CD14-positive monocyte (primary cell): ENCODE results near the gene PIK3AP1. TPM values are rescaled to one million over a fixed set of nuclear protein-coding genes. Genes with fewer than 3 reads are reported as not detected.

Source experiments
- DNase-seq, 3 donors: peaks; one replicate each; pipeline ENCODE4 v3.0.0-alpha.2; 2011 to 2022
- H2AFZ ChIP-seq: 2 replicates; pipeline ENCODE4 v1.6.0; 2012; ENCODE audit warnings: mild to moderate bottlenecking, low read depth, low read length, inconsistent platforms; ENCODE audit not compliant: insufficient read depth, poor library complexity, severe bottlenecking
- H3K27ac ChIP-seq, 2 donors: 1 replicate in 1 of 2; 2 replicates in 1 of 2; pipeline ENCODE4 v1.5.1; 2012 to 2013; ENCODE audit warnings: low read length in 2 of 2, control low read depth in 1 of 2, inconsistent platforms in 1 of 2, low read depth in 1 of 2, mild to moderate bottlenecking in 1 of 2
- H3K27me3 ChIP-seq, 2 donors: one replicate each; pipeline versions ENCODE4 v1.6.0 to v1.6.1; 2011 to 2013; ENCODE audit warnings: low read length in 2 of 2; ENCODE audit not compliant: control insufficient read depth in 2 of 2, insufficient read depth in 2 of 2
- H3K36me3 ChIP-seq, 2 donors: replicated peaks in 1 of 2; 1 replicate in 1 of 2; 2 replicates in 1 of 2; pipeline versions ENCODE4 v1.5.1 to v1.6.1; 2012 to 2013; ENCODE audit warnings: low read length in 2 of 2, control low read depth in 1 of 2, inconsistent platforms in 1 of 2, mild to moderate bottlenecking in 1 of 2; ENCODE audit not compliant: insufficient read depth in 2 of 2, control insufficient read depth in 1 of 2
- H3K4me1 ChIP-seq, 2 donors: 1 replicate in 1 of 2; 2 replicates in 1 of 2; pipeline versions ENCODE4 v1.5.1 to v1.6.1; 2012 to 2013; ENCODE audit warnings: low read length in 2 of 2, control low read depth in 1 of 2, inconsistent platforms in 1 of 2, mild to moderate bottlenecking in 1 of 2, moderate library complexity in 1 of 2; ENCODE audit not compliant: insufficient read depth in 2 of 2, control insufficient read depth in 1 of 2
- H3K4me2 ChIP-seq: replicated peaks from 2 replicates; pipeline ENCODE3; 2012; ENCODE audit warnings: low read length, moderate library complexity, mild to moderate bottlenecking; ENCODE audit not compliant: poor library complexity, severe bottlenecking; ENCODE audit errors: extremely low read depth
- H3K4me3 ChIP-seq, 3 experiments: fragments of 200-600 bp in 1 of 3; sonication (generic) in 1 of 3; replicated peaks in 1 of 3; 1 replicate in 2 of 3; 2 replicates in 1 of 3; pipeline ENCODE4 v1.5.1; 2011 to 2013; ENCODE audit warnings: low read length in 3 of 3, mild to moderate bottlenecking in 3 of 3, control low read depth in 2 of 3, low read depth in 2 of 3, inconsistent platforms in 1 of 3, moderate library complexity in 1 of 3
- H3K79me2 ChIP-seq: 2 replicates; pipeline ENCODE4 v1.6.0; 2012; ENCODE audit warnings: mild to moderate bottlenecking, control low read depth, inconsistent platforms, low read length, moderate library complexity; ENCODE audit not compliant: insufficient read depth
- H3K9ac ChIP-seq: 2 replicates; pipeline ENCODE4 v1.6.0; 2017; ENCODE audit warnings: low read length, mild to moderate bottlenecking; ENCODE audit not compliant: insufficient read depth, poor library complexity, severe bottlenecking
- H3K9me3 ChIP-seq, 2 donors: replicated peaks in 1 of 2; 1 replicate in 1 of 2; 2 replicates in 1 of 2; pipeline versions ENCODE4 v1.5.1 to v1.6.1; 2012 to 2013; ENCODE audit warnings: low read length in 2 of 2, control low read depth in 1 of 2; ENCODE audit not compliant: control insufficient read depth in 1 of 2, insufficient read depth in 1 of 2
- H4K20me1 ChIP-seq: 2 replicates; pipeline ENCODE4 v1.6.0; 2012; ENCODE audit warnings: mild to moderate bottlenecking, low read length, control low read depth, moderate library complexity; ENCODE audit not compliant: insufficient read depth
- H3K27ac Mint-ChIP-seq, 7 donors: one replicate each; pipeline ENCODE4 v1.8.0; 2020; ENCODE audit warnings: mild to moderate bottlenecking in 7 of 7, mixed read lengths in 7 of 7, moderate library complexity in 6 of 7, inconsistent platforms in 2 of 7
- H3K27me3 Mint-ChIP-seq, 3 donors: one replicate each; pipeline ENCODE4 v1.8.0; 2021 to 2022; ENCODE audit warnings: low read depth in 3 of 3, mild to moderate bottlenecking in 3 of 3, mixed read lengths in 3 of 3, moderate library complexity in 3 of 3, inconsistent platforms in 1 of 3
- H3K36me3 Mint-ChIP-seq, 2 donors: one replicate each; pipeline ENCODE4 v1.8.0; 2020; ENCODE audit warnings: mixed read lengths in 2 of 2, inconsistent platforms in 1 of 2, mild to moderate bottlenecking in 1 of 2
- H3K4me1 Mint-ChIP-seq: one replicate; pipeline ENCODE4 v1.8.0; 2020; ENCODE audit warnings: mild to moderate bottlenecking, mixed read lengths
- H3K4me3 Mint-ChIP-seq, 2 donors: one replicate each; pipeline ENCODE4 v1.8.0; 2020; ENCODE audit warnings: mild to moderate bottlenecking in 2 of 2, mixed read lengths in 2 of 2, moderate library complexity in 1 of 2
- H3K9me3 Mint-ChIP-seq, 7 donors: one replicate each; pipeline ENCODE4 v1.8.0; 2020 to 2022; ENCODE audit warnings: mixed read lengths in 7 of 7, mild to moderate bottlenecking in 6 of 7, moderate library complexity in 6 of 7, inconsistent platforms in 2 of 7
- CTCF ChIP-seq: fragments of 200-600 bp; IDR thresholded peaks from one replicate; pipeline ENCODE4 v1.8.0; 2022; ENCODE audit warnings: antibody characterized with exemption, mild to moderate bottlenecking
- WGBS: methylation state at CpG from one replicate; pipeline ENCODE4 v1.1.5; 2013; ENCODE audit warnings: missing lambda C conversion rate; ENCODE audit not compliant: insufficient coverage; 5-methylcytosine and 5-hydroxymethylcytosine counted together
- intact Hi-C, 2 donors: fragments of 100-400 bp; cut with micrococcal nuclease; formaldehyde crosslinking; loops; one replicate each; pipeline versions ENCODE4 v1.15.0 to v1.15.1; 2023
- polyA plus RNA-seq, 3 donors: library from polyadenylated mRNA; depleted of rRNA in 1 of 3; unstranded in 2 of 3; stranded (reverse) in 1 of 3; fragments of 300-500 nt in 2 of 3; fragments of >200 nt in 1 of 3; fragmentation: Illumina TruSeq in 2 of 3; gene quantifications; 1 replicate in 2 of 3; 2 replicates in 1 of 3; pipeline ENCODE4 v1.2.3, GENCODE V29; 2012 to 2021

PIK3AP1 gene
- polyA plus RNA-seq, 3 donors: 95.5 to 157 (median 112) TPM

- Mint-ChIP-seq H3K9me3 (no peaks in the 10 kb centered on the region), H3K27me3 (peaks cover 0 to 2% (median 1%) of the 10 kb centered on the region in 3 donors), H3K4me1 (peaks cover 1% of the 10 kb centered on the region), H3K36me3 (peaks cover 91 to 98% of the 10 kb centered on the region in 2 donors), H3K4me3 (no peak overlapping the region), H3K27ac (peak overlapping the region in 1 of 7 donors; percentile 38)
- peaks cover 94 to 97% of the 10 kb centered on the region in 2 donors for H3K36me3 ChIP-seq
- no peaks in the 10 kb centered on the region for H3K9me3 ChIP-seq
- H3K27ac ChIP-seq: no peak overlapping the region
- H4K20me1 ChIP-seq: peaks cover 96% of the 10 kb centered on the region
- H2AFZ ChIP-seq: no peak overlapping the region
- DNase-seq: no peak
- no peaks in the 10 kb centered on the region for H3K27me3 ChIP-seq
- intact Hi-C loops: no loop called here
- 100% methylated on average over 2 of the region's 8 CpGs for WGBS
- peaks cover 4% of the 10 kb centered on the region for H3K79me2 ChIP-seq
- no peak overlapping the region for H3K9ac ChIP-seq
- TF ChIP-seq CTCF: no peak
- no peak overlapping the region for H3K4me3 ChIP-seq
- no peak overlapping the region for H3K4me2 ChIP-seq
- no peaks in the 10 kb centered on the region for H3K4me1 ChIP-seq
Observed at GRCh38 chr10:96612055-96612830, 108.1 kb downstream of the PIK3AP1 start.

- no peak overlapping the region for H2AFZ ChIP-seq
- TF ChIP-seq CTCF: no peak
- H3K27ac Mint-ChIP-seq: peak overlapping the region in 5 of 7 donors; percentile 17 to 69 (median 51)
- H3K9me3 Mint-ChIP-seq: no peaks in the 10 kb centered on the region
- H3K79me2 ChIP-seq: peaks cover 4% of the 10 kb centered on the region
- intact Hi-C loops: no loop called here
- peaks cover 93 to 97% of the 10 kb centered on the region in 2 donors for H3K36me3 ChIP-seq
- H3K9me3 ChIP-seq: no peaks in the 10 kb centered on the region
- H3K4me2 ChIP-seq: no peak overlapping the region
- no peak overlapping the region for H3K4me3 Mint-ChIP-seq
- 100% methylated on average over 2 of the region's 6 CpGs for WGBS
- H4K20me1 ChIP-seq: peaks cover 96% of the 10 kb centered on the region
- H3K36me3 Mint-ChIP-seq: peaks cover 90 to 98% of the 10 kb centered on the region in 2 donors
- no peak overlapping the region for H3K4me3 ChIP-seq
- H3K9ac ChIP-seq: no peak overlapping the region
- H3K4me1 Mint-ChIP-seq: peaks cover 1% of the 10 kb centered on the region
- no peaks in the 10 kb centered on the region for H3K27me3 ChIP-seq
- no peak for DNase-seq
- H3K27ac ChIP-seq: peak overlapping the region in 1 of 2 donors; percentile 30
- H3K4me1 ChIP-seq: no peaks in the 10 kb centered on the region
- H3K27me3 Mint-ChIP-seq: peaks cover 0 to 2% (median 1%) of the 10 kb centered on the region in 3 donors
Observed at GRCh38 chr10:96610817-96611216, 109.5 kb downstream of the PIK3AP1 start.
